Kidney tubule cell (primary cell): Measurements from ENCODE around the gene CDKN2AIP.
A peak's percentile ranks its signal among the peaks of the same experiment; 100 is the strongest.
"Not testable (repeated sequence)": the region's sequence is repeated elsewhere in the genome, so short reads cannot be mapped to it uniquely, and the experiment has no call there.

Source experiments
- DNase-seq: peaks from one replicate; pipeline ENCODE4 v3.0.0-alpha.2; 2018; ENCODE audit warnings: low spot score

The CDKN2AIP gene

GRCh38 chr4:183448436-183448835 lies 4.0 kb downstream of the CDKN2AIP start:
- DNase-seq = no peak

- no peak for DNase-seq
Observed at GRCh38 chr4:183449193-183449882, 4.9 kb downstream of the CDKN2AIP start.

- no peak for DNase-seq
Observed at GRCh38 chr4:183450108-183450507, 5.7 kb downstream of the CDKN2AIP start.

GRCh38 chr4:183455431-183456195 lies 11.2 kb downstream of the CDKN2AIP start:
- no peak for DNase-seq

GRCh38 chr4:183458005-183458404 lies 13.6 kb downstream of the CDKN2AIP start:
- no peak for DNase-seq

GRCh38 chr4:183463903-183464619 lies 19.6 kb downstream of the CDKN2AIP start:
- not testable (repeated sequence) for DNase-seq

- DNase-seq = not testable (repeated sequence)
Observed at GRCh38 chr4:183465879-183466278, 21.4 kb downstream of the CDKN2AIP start.

GRCh38 chr4:183467246-183467645 lies 22.8 kb downstream of the CDKN2AIP start:
- DNase-seq = no peak

- DNase-seq = peak; percentile 62
Observed at GRCh38 chr4:183468210-183469095, 24.0 kb downstream of the CDKN2AIP start.

GRCh38 chr4:183469285-183469684 lies 24.8 kb downstream of the CDKN2AIP start:
- peak; percentile 47 for DNase-seq

- DNase-seq = peak; percentile 76
Observed at GRCh38 chr4:183469936-183470335, 25.5 kb downstream of the CDKN2AIP start.

GRCh38 chr4:183470821-183471220 lies 26.4 kb downstream of the CDKN2AIP start:
- no peak for DNase-seq

- DNase-seq = peak; percentile 76
Observed at GRCh38 chr4:183471946-183472708, 27.7 kb downstream of the CDKN2AIP start.

- DNase-seq = no peak
Observed at GRCh38 chr4:183478123-183478522, 33.7 kb downstream of the CDKN2AIP start.

- no peak for DNase-seq
Observed at GRCh38 chr4:183478926-183479325, 34.5 kb downstream of the CDKN2AIP start.

GRCh38 chr4:183482515-183483095 lies 38.2 kb downstream of the CDKN2AIP start:
- not testable (repeated sequence) for DNase-seq

- no peak for DNase-seq
Observed at GRCh38 chr4:183483997-183484396, 39.6 kb downstream of the CDKN2AIP start.

GRCh38 chr4:183485411-183486160 lies 41.1 kb downstream of the CDKN2AIP start:
- peak; percentile 39 for DNase-seq

GRCh38 chr4:183492791-183493222 lies 48.4 kb downstream of the CDKN2AIP start:
- DNase-seq = peak; percentile 92

- DNase-seq = no peak
Observed at GRCh38 chr4:183493246-183493645, 48.8 kb downstream of the CDKN2AIP start.
